ENCODE measurements around the gene ARGFX. TPM values are rescaled to one million over a fixed set of nuclear protein-coding genes. Genes with fewer than 3 reads are reported as not detected.

ARGFX gene
- polyA plus RNA-seq (2012; ENCODE audit: insufficient read length, low read depth) = not detected

DNA sequence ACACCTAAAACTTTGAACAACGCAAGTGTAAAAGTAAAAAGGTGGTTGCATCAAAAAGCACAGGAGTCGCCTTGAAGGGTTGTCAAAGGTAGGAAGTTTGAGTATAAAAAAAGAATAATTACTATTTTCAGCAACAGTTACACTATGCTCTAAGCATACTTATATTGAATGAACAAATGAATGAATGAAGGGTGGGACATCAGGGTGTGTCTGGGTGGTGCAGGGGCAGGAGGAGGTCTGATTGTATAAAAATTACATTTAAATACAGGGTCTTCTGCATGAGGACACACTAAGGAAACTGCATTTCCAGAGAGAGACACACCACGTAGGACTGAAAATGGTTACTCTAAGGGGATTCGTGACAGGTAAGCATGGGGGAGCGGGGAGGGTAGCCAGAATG, at the start of gene ARGFX:
ARGFX (plus strand) TSS at position 301 of the 400 bp plus-strand sequence. CDS start 2,765 bp downstream, outside the sequence.
- TF ChIP-seq, protein P1, sequence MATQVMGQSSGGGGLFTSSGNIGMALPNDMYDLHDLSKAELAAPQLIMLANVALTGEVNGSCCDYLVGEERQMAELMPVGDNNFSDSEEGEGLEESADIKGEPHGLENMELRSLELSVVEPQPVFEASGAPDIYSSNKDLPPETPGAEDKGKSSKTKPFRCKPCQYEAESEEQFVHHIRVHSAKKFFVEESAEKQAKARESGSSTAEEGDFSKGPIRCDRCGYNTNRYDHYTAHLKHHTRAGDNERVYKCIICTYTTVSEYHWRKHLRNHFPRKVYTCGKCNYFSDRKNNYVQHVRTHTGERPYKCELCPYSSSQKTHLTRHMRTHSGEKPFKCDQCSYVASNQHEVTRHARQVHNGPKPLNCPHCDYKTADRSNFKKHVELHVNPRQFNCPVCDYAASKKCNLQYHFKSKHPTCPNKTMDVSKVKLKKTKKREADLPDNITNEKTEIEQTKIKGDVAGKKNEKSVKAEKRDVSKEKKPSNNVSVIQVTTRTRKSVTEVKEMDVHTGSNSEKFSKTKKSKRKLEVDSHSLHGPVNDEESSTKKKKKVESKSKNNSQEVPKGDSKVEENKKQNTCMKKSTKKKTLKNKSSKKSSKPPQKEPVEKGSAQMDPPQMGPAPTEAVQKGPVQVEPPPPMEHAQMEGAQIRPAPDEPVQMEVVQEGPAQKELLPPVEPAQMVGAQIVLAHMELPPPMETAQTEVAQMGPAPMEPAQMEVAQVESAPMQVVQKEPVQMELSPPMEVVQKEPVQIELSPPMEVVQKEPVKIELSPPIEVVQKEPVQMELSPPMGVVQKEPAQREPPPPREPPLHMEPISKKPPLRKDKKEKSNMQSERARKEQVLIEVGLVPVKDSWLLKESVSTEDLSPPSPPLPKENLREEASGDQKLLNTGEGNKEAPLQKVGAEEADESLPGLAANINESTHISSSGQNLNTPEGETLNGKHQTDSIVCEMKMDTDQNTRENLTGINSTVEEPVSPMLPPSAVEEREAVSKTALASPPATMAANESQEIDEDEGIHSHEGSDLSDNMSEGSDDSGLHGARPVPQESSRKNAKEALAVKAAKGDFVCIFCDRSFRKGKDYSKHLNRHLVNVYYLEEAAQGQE (IDR thresholded peaks at IDR 0.05; ENCODE audit: insufficient read depth in 1 of 2, low read depth in 2 of 2, low read length in 2 of 2) = no peak
- TF ChIP-seq SIN3A (IDR thresholded peaks at IDR 0.05; ENCODE audit: borderline replicate concordance, insufficient read depth, low read length) (no peak), POLR2AphosphoS5 (IDR thresholded peaks at IDR 0.05; ENCODE audit: low read depth, low read length) (no peak), FOXP2 (optimal IDR thresholded peaks at IDR 0.05; ENCODE audit: borderline replicate concordance, extremely low read depth, extremely low read length, insufficient read depth) (no peak), TAF1 (IDR thresholded peaks at IDR 0.05; ENCODE audit: borderline replicate concordance, insufficient read depth, low read length) (no peak)

DNA sequence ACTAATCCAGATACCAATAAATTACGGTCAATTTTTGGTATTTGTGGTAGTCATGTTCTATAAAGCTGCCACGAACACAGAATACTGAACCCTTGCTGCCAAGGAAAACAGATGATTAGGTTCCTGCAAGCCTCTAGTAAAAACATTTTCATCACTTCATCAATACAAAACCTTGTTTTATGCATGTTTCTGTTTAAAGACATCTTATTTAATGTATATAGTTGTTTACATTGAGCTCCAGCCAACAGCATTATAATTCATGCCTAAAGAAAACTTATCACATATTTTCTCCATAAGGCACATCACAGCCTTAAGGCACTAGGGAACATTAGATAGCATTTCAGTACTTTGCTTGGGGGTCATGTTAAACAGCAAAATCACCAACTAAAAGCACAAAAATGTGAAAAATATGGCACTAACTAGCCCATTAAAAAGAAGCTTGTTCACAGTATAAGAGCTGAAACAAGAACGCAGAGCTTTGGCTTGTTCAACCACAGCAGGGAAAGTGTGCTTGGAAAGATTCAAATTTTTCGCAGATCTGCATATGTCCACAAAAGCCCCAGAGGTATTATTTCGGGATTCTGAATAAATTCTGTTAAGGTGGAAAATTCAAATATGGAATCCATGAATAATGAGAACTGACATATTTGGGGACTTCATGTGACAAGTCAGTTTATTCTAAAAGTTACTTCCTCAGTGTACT, 49.6 kb upstream of the ARGFX start:
- TF ChIP-seq TAF1 (IDR thresholded peaks at IDR 0.05; ENCODE audit: borderline replicate concordance, insufficient read depth, low read length) = no peak
- TF ChIP-seq POLR2AphosphoS5 (IDR thresholded peaks at IDR 0.05; ENCODE audit: low read depth, low read length) = no peak
- TF ChIP-seq FOXP2 (optimal IDR thresholded peaks at IDR 0.05; ENCODE audit: borderline replicate concordance, extremely low read depth, extremely low read length, insufficient read depth) = no peak
- no peak for TF ChIP-seq SIN3A (IDR thresholded peaks at IDR 0.05; ENCODE audit: borderline replicate concordance, insufficient read depth, low read length)
- TF ChIP-seq, protein P1 (IDR thresholded peaks at IDR 0.05; ENCODE audit: insufficient read depth in 1 of 2, low read depth in 2 of 2, low read length in 2 of 2) = no peak

DNA sequence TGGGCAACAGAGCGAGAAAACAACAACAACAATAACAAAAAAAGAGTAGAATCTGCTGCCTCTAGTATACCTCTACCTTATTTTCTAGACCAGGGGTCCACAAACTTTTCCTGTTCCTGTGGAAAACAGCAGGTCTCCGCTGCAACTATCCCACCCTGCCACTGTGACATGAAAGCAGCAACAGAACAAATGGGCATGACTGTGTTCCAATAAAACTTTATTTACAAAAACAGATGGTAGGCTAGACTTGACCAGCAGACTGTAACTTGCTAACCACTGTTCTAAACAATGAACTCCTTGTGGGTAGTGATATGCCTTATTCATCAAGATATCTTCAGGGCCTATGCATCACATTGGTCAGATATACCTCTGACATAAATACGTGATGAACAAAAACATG, 47.2 kb upstream of the ARGFX start:
- TF ChIP-seq SIN3A (IDR thresholded peaks at IDR 0.05; ENCODE audit: borderline replicate concordance, insufficient read depth, low read length) (no peak), POLR2AphosphoS5 (IDR thresholded peaks at IDR 0.05; ENCODE audit: low read depth, low read length) (no peak), FOXP2 (optimal IDR thresholded peaks at IDR 0.05; ENCODE audit: borderline replicate concordance, extremely low read depth, extremely low read length, insufficient read depth) (no peak), TAF1 (IDR thresholded peaks at IDR 0.05; ENCODE audit: borderline replicate concordance, insufficient read depth, low read length) (no peak)
- TF ChIP-seq, protein P1 (IDR thresholded peaks at IDR 0.05; ENCODE audit: insufficient read depth in 1 of 2, low read depth in 2 of 2, low read length in 2 of 2) = no peak

DNA sequence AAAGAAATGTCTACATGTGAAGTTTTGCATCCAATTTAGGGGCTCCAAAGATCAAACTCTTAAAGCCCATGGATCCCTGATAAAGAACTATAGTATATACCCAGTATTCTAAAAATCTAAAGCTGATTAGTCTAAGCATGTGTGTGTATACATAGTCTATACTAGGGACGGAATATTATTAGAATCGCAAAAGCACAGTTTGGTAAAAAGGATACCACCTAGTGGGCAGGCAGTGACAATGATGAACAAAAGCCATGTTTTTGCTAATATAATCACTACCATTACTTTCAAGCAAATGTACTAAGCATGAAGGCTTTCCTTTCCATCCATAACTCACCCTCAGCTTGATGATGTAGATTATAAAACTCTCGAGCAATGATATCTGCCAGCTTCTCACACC, 38.4 kb upstream of the ARGFX start:
- TF ChIP-seq POLR2AphosphoS5 (IDR thresholded peaks at IDR 0.05; ENCODE audit: low read depth, low read length) (no peak), TAF1 (IDR thresholded peaks at IDR 0.05; ENCODE audit: borderline replicate concordance, insufficient read depth, low read length) (no peak), SIN3A (IDR thresholded peaks at IDR 0.05; ENCODE audit: borderline replicate concordance, insufficient read depth, low read length) (no peak), FOXP2 (optimal IDR thresholded peaks at IDR 0.05; ENCODE audit: borderline replicate concordance, extremely low read depth, extremely low read length, insufficient read depth) (no peak)
- TF ChIP-seq, protein P1 (IDR thresholded peaks at IDR 0.05; ENCODE audit: insufficient read depth in 1 of 2, low read depth in 2 of 2, low read length in 2 of 2) = no peak

Data from PFSK-1 (cell line).